Stimulated activated naive CD8-positive, alpha-beta T cell treated with anti-CD3 and anti-CD28 coated beads, Interleukin-15, Interleukin-2, amounts not matched to agents 100 U/mL and 50 U/mL, for 24 hours (primary cell): ENCODE measurements around the gene CST3.
"Not testable (repeated sequence)": the region's sequence is repeated elsewhere in the genome, so short reads cannot be mapped to it uniquely, and the experiment has no call there.

ENCODE experiments used
- ATAC-seq: fragments of 150-1000 bp; cut with Tn5 transposase; one replicate; pipeline ENCODE4 v1.10.0; 2021
- DNase-seq: peaks from one replicate; pipeline ENCODE4 v3.0.0; 2021

CST3 gene

GRCh38 chr20:23643659-23644058 is 5.9 kb upstream of the CST3 start:
- no peak for ATAC-seq
- DNase-seq, result no peak

DNA sequence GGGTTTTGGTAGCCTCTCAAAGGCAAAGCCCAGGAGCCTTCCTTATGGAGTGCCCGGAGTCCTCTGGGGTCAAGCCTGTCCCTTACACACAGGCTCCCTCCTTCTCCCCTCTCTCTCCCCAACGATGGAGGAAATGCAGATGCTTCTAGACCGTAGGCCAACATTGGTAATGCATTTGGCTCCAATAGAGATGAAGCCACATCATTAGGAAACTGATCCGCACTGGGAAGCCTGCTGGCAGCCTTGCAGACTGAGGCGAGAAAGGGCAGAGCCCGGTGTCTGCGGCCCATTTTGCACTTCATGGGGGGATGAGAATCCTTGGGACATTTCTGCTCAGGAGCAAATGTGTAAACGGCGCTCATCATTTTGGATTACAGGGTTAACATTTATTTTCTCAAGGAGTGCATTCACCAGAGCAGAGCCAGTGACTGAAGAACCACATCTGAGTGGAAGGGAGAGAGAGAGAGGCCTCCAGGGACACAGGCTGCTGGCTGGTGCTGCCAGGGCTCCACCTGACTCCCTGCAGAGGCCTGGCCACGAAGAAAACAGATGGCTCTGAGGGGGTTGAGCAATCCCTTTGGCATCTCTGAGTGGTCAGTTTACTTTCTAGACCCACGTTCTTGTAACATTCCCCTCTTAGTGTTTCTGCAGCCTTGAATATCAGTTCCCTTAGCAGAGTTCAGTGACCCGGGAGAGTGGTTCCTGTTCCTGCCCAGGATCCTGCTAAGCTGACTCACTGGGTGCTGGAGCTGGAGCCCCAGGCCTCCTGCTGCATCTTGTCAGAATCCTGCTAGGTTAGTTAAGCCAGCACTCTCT is 4.4 kb upstream of the CST3 start:
- ATAC-seq (no peak), DNase-seq (no peak)

- DNase-seq, result no peak
- ATAC-seq, result no peak
These were observed 3.2 kb upstream of the CST3 start for GRCh38 chr20:23640671-23641667.

DNA sequence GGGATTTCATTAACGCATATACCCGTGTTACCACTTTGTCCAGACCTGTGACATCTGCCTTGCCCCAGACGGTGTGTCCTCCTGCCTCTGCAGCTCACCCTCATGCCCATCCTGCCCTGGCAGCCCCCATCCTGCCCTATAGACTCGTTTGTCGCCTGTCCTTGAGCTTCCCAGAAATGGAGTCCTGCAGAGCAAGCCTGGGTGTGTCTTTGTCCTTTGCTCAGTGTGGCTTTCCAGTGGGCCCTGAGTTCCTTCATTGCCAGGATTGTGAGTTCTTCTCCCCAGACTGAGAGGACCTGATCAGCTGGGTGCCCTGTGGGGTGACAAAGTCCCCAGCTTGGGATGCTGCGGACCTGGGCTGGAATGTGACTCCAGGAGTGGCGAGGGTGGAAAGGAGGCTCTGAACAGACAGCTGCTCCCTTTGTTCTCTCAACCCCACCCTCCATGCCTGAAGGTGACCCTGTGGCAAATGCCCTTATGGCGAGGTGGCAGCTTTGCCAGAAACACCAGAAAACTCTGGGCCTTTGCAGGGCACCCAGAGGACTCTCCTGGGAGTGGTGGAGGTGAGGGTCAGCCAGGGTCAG is 2.4 kb upstream of the CST3 start:
- no peak for ATAC-seq

DNA sequence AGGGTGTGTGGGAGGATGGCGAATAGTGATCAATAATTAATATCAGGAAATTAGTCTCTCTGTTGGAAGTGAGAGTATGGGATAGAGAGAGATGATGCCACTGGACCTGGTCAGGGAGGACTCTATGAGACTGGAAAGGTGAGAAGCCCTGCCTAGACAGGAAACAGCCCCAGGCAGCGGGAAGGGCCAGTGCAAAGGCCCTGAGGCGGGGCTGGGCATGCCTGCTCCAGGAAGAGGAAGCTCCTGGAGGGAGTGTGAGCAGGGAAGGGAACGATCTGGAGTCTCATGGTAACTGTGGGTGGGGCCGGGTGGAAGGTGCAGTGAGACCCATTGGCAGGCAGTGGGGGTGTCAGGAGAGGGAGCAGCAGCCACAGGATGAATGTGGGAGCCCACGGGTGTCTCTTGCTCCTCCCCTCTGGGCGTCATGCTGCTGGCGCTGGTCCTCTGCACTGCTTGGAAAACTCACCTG is 1.8 kb upstream of the CST3 start:
- no peak for DNase-seq
- no peak for ATAC-seq

More for the DNA sequence above, 2.4 kb upstream of the CST3 start:
- DNase-seq, result no peak

DNA sequence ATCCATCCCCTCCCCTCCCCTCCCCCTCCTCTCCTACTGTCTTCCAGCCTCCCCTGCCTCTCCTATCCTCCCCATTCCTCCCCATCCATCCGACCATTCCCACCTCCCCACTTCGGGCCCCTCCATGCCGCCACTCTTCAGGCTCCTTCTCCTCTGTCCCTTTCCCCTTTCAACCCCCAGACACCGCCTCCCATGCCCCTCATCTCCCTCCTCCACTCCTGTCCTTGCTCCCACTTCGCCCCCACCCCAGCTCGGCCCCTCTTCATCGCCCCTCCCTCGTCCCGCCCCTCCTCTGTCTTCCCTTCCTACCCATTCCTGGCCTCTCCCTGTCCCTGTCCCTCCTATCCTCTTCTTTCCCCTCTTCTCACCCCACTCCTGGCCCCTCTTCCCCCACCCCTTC is 554 bp upstream of the CST3 start:
- DNase-seq, result no peak
- no peak for ATAC-seq

DNA sequence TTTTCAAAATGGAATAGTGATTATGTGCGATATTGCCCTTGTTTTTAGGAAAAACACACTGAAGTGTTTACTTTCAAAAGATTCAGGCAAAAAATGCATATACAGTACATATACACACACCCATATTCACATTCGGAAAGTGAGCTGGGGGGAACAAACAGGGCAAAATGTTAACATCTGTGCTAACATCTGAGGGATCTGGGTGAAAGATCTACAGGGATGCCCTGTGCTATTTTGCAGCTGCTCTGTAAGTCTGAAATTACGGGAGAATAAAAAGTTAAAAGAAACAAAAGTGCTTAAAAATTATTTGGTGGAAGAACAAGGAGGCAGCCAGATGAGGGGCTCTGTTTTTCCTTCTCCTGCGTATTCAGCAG is 860 bp downstream of the CST3 start:
- DNase-seq (no peak), ATAC-seq (no peak)

DNA sequence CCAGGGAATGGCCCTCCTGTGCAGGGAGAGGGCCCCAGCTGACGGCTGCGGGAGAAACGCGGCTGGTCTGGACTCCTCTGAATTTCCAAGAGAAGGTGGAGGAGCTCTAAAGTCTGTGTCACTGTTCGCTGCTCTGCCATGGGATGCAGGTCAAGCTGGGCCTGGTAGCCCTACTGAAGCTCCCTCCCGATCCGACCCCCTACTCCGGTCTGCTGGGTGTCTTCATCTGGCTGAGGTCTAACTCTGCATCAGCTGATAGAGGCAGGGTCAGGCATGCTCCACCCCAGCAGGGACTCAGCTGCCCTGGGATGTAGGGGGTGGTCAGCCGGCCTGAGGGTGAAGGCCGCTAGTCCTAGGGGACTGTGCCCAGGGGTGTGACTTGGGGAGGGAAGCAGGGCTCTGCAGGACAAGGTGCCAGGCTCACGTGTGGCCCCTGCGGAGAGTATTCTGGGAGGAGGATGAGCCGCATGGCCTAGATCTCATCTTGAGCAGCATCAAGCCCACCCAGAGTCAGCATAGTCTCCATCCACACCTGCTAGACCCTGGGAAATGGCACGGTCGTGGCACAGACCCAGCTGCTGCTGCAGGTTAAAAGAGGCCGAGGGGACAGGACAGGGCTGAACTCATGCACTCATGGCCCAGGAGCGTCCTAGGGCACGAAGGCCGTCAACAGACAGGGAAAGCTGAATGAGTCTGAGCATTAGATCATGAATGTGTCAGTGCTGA is 1.4 kb downstream of the CST3 start:
- no peak for ATAC-seq

DNA sequence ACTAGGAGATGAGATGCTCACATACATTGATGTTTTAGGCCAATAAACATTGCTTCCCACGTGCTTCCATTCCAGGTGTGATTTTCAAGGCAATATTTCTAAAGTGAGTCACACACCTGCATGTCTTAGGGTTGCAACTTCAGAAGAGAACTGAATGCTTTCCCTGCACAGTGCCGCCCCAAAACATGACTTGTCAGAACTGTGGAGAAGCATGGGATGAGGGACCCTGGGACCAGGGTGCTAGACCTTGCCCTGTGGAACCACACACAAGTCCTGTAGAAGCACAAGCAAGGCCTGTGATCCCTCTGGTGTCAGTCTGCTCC is 2.0 kb downstream of the CST3 start:
- not testable (repeated sequence) for ATAC-seq, DNase-seq

More for the DNA sequence above, 1.4 kb downstream of the CST3 start:
- no peak for DNase-seq

GRCh38 chr20:23634985-23635767 is 2.6 kb downstream of the CST3 start:
- peak; percentile 4 for ATAC-seq
- DNase-seq, result no peak

DNA sequence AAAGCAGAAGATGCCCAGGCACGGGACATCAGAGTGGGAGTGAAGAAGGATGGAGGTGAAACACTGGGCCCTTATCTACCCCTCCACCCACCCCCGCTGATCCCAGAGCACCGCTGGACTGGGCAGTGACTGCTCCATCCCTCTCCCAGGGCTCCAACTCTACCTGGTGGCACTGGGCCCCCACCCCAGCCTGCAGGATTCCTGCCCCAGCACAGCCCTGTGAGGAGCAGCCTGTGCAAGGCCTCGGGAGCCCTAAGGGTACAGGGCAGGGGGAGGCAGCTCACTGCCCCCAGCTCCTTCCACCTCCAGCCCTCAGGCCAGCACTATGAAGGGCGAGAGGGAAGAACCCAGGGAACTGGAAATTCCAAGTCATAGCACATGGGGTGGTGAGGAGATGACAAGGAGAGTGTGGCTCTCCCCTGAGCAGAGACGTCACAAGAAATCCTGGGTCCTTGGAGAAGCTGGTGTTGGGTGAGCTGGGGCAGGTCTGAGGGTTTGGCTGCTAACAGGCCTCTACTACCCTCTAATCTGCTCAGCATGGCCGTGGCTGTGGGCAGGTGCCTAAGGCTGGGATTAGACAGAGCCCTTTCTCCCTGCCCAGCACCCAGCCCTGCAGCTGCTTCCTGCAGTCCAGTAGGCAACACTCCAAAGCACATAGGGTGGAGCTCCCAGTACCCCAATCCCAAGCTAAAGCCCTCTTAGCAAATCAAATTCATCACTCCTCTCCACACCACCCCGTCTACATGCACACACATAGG is 3.5 kb downstream of the CST3 start:
- ATAC-seq, result no peak
- no peak for DNase-seq

GRCh38 chr20:23632711-23633573 is 4.8 kb downstream of the CST3 start:
- ATAC-seq (no peak), DNase-seq (no peak)

DNA sequence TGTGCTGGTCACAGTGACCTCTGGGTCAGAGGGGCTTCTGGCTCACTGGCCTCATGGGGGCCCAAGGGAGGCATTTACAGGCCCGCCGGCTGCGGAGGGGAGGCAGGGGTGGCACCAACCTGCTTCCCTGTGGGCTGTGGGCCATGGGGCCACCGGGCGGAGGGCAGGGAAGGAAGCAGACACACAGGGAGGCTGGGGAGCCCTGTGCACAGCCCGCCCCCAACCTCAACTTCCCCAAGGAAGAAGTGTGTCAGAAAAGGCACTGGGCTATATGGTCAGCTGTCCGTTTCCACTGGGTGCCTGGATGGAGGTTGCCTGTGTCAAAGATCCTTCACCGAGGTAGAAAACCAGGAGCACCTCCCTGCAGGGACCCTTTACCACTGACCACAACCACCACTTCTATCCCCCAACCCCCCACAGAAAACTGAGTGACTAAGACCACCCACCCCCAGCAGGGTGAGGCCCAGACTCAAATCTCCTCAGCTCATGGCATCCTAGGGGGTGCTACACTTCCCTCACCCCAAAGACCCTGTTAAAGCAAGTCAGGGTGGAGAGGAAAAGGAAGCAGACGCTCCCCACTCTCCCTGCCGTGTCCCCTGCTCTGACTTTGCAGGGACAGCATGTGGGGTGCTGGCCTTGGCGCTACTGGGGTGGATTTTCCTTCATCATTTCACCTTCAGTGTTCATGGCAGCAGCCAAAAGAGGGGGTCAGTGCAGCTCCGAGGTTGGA is 5.6 kb downstream of the CST3 start:
- ATAC-seq (no peak), DNase-seq (no peak)

GRCh38 chr20:23631226-23631822 is 6.4 kb downstream of the CST3 start:
- no peak for DNase-seq
- no peak for ATAC-seq

- ATAC-seq (no peak), DNase-seq (no peak)
These were observed 7.3 kb downstream of the CST3 start for GRCh38 chr20:23630392-23630849.

GRCh38 chr20:23629542-23630391 is 8.0 kb downstream of the CST3 start:
- DNase-seq, result no peak
- no peak for ATAC-seq

DNA sequence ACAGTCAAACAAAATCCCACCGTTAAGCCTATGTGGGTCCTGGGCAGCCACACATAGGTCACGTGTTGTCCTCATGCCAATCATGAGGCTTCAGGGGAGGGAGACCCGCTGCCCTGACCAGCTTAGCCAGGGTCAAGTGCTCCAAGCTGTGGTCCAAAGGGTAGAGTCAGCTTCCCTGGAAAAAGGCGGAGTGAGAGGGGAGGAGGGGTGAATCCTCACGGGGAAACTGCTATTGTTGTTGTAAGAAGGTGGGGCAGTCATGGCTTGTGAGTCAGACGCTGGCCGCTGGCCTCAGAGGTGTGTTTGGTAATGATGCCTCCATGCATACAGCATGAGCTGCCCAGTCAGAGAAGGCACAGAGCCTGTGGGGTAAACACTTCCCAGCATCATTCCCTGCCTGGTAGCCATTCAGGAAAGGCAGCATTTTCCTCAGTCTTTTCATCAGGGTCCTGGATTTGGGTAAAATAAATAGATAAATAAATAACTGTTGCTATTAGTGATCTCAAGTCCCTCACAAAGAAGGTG is 8.7 kb downstream of the CST3 start:
- no peak for ATAC-seq
- DNase-seq, result no peak
